Heart right ventricle (tissue), 16 donors: ENCODE results near the gene TAGAP. TPM values are rescaled to one million over a fixed set of nuclear protein-coding genes. Genes with fewer than 3 reads are reported as not detected.

Experiments used
- ATAC-seq, 8 donors: fragments of 200-7000 bp; cut with Tn5 transposase; one replicate each; pipeline ENCODE4 v1.9.1; 2020; ENCODE audit warnings: mild to moderate bottlenecking in 8 of 8, moderate library complexity in 8 of 8, moderate number of reproducible peaks in 1 of 8
- DNase-seq, 2 donors: peaks; one replicate each; pipeline ENCODE4 v3.0.0-alpha.2; 2020
- H3K27ac ChIP-seq, 10 donors: fragments of 200-600 bp; sonication (generic) in 2 of 10; one replicate each; pipeline versions ENCODE4 v1.5.0 to v1.8.0; 2020 to 2022; ENCODE audit warnings: mild to moderate bottlenecking in 3 of 10
- H3K27me3 ChIP-seq, 7 donors: fragments of 200-600 bp; one replicate each; pipeline ENCODE4 v1.8.0; 2021 to 2022; ENCODE audit warnings: mild to moderate bottlenecking in 2 of 7
- H3K36me3 ChIP-seq, 9 donors: fragments of 200-600 bp; sonication (generic) in 1 of 9; one replicate each; pipeline versions ENCODE4 v1.5.0 to v1.8.0; 2020 to 2022; ENCODE audit warnings: mild to moderate bottlenecking in 2 of 9
- H3K4me1 ChIP-seq, 9 donors: fragments of 200-600 bp; sonication (generic) in 1 of 9; one replicate each; pipeline versions ENCODE4 v1.5.0 to v1.8.0; 2020 to 2022; ENCODE audit warnings: mild to moderate bottlenecking in 4 of 9
- H3K4me3 ChIP-seq, 10 donors: fragments of 200-600 bp; sonication (generic) in 2 of 10; one replicate each; pipeline versions ENCODE4 v1.5.0 to v1.8.0; 2020 to 2022; ENCODE audit warnings: mild to moderate bottlenecking in 7 of 10, moderate library complexity in 2 of 10
- H3K9me3 ChIP-seq, 11 donors: fragments of 200-600 bp in 10 of 11; sonication (generic) in 2 of 11; one replicate each; pipeline versions ENCODE4 v1.5.0 to v1.8.0; 2013 to 2022; ENCODE audit warnings: mild to moderate bottlenecking in 2 of 11, control low read depth in 1 of 11, moderate library complexity in 1 of 11
- WGBS, 2 donors: extraction: QIAGEN DNeasy Blood & Tissue Kit; methylation state at CpG; one replicate each; pipeline ENCODE4 v1.1.7; 2013; ENCODE audit warnings: inconsistent platforms in 1 of 2; 5-methylcytosine and 5-hydroxymethylcytosine counted together
- intact Hi-C, 10 donors: fragments of 100-400 bp; cut with DNase I; formaldehyde crosslinking; loops; one replicate each; pipeline versions ENCODE4 v1.11.1 to v1.14.2; 2022
- long read RNA-seq, 3 donors: library from polyadenylated mRNA; unstranded; transcript quantifications; one replicate each; pipeline ENCODE4 v2.0.0, GENCODE V29; 2020 to 2021
- polyA plus RNA-seq, 2 donors: library from polyadenylated mRNA; stranded (reverse); fragments of 200-250 nt; gene quantifications; one replicate each; pipeline ENCODE4 v1.2.3, GENCODE V29; 2013
- total RNA-seq, 10 donors: library from RNA; stranded (reverse); fragmentation: NEBNext Ultra II Directional in 3 of 10; extraction: Animal tissue kit (Norgen Biotek cat#: 25700) in 3 of 10; gene quantifications; one replicate each; pipeline versions ENCODE4 v1.2.1 to v1.2.4, GENCODE V29; 2021 to 2023
- TF ChIP-seq, protein P1 (sequence below), 9 donors: fragments of 200-600 bp; sonication (generic) in 2 of 9; IDR thresholded peaks; one replicate each; pipeline versions ENCODE4 v1.5.0 to v1.8.0; 2021 to 2022; ENCODE audit warnings: antibody characterized with exemption in 9 of 9, mild to moderate bottlenecking in 5 of 9, moderate library complexity in 1 of 9
- donor health status: Arrhythmogenic right ventricular cardiomyopathy.
- donor health status: ischemic (EF 13 %, LVEDD 7.1; RV severe dilation, severe dysfunction).
- donor health status: healthy with polysubstance abuse.
- donor health status: DM: no; HTN: yes; CAD: no.
- donor health status: DM: no; HTN: no; CAD: no.
- donor health status: ischemic (EF 25% LVEDD 6.9; RV normal size, moderate dysfunction).
- donor health status: ischemic (EF 25% LVEDD 5.7; RV mildly dilated, moderate dysfunction).
- donor health status: healthy.
- donor health status: DM: yes; HTN: yes; CAD: no.
- donor health status: Ischemic cardiomyopathy.
- donor health status: ischemic (EF 35%, LVEDD 5.7; RV mildly dilated, moderate dysfunction).
- donor health status: nonischemic (EF 11% LVEDD 7.7; RV severe dilation, severe dysfunction).
- donor health status: DM: yes; HTN: yes; CAD: no.
- donor health status: PGD.
- donor health status: ischemic (EF 29% LVEDD 5.4; RV normal size, mild dysfunction).
- donor health status: nonischemic (EF 23%, LVEDD 6.1; RV moderate dilation, normal function).

Gene TAGAP, protein sequence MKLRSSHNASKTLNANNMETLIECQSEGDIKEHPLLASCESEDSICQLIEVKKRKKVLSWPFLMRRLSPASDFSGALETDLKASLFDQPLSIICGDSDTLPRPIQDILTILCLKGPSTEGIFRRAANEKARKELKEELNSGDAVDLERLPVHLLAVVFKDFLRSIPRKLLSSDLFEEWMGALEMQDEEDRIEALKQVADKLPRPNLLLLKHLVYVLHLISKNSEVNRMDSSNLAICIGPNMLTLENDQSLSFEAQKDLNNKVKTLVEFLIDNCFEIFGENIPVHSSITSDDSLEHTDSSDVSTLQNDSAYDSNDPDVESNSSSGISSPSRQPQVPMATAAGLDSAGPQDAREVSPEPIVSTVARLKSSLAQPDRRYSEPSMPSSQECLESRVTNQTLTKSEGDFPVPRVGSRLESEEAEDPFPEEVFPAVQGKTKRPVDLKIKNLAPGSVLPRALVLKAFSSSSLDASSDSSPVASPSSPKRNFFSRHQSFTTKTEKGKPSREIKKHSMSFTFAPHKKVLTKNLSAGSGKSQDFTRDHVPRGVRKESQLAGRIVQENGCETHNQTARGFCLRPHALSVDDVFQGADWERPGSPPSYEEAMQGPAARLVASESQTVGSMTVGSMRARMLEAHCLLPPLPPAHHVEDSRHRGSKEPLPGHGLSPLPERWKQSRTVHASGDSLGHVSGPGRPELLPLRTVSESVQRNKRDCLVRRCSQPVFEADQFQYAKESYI
- 1 to 10 TPM in 5 of 10 donors, under 1 TPM in 5; 0.45 to 6.5 (median 0.98) TPM for total RNA-seq
- under 1 TPM; 0.28 to 0.37 TPM for polyA plus RNA-seq
- long read RNA-seq, donor 1, partial matches to known transcripts, result 1 of 1 reads
- long read RNA-seq, donor 1, other reads (novel, unspliced or antisense), result 0 of 1 reads
- long read RNA-seq, donor 2, result 0 reads
- long read RNA-seq, donor 3, partial matches to known transcripts, result 0 of 1 reads
- long read RNA-seq, donor 3, other reads (novel, unspliced or antisense), result 0 of 1 reads

DNA sequence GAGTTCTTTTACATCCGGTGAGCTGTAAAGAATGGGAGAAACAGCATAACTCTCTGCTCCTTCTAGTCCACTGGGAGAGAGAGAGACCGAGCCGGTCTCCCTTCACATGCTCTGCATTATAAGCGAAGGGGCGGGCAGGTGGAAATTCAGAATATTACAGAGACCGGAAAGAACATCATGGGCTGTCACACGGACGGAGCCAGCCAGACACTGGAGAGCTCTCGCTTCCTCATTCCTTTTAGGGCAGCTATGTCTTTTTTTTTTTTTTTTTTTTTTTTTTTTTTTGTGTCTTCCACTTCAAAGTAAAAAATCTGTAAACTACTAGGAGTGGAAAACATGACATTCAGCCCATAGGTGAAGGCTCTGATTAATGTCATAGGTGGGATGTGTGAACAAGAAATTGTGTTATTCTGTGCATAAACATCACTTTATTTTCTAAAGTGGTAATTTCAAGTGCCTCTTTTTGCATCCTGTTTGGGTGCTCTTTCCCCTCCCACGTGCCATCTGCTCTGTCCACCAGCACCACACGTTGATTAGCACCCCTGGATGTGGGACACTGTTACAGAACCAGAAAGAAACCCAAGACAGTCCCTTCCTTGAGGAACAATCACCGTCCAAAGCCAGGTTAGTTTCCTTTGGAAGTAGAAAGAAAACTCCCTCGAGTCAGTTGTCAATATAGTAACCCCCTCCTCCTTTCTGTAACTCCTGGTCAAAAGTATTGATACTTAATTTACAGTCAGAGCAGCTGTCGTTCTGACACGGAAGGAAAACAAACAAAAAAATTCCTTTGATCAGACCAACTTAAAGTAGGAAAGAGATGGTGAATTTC lies at the start of gene TAGAP:
Gene TAGAP (minus strand): TSS at position 93 of the 829 bp plus-strand sequence. CDS start 845 bp downstream, outside the sequence.
- Histone ChIP-seq H3K4me3 (peak within 1 kb of the TSS in 7 of 10 donors; percentile 10 to 66 (median 33)), H3K27ac (peak within 1 kb of the TSS in 5 of 10 donors; percentile 17 to 90 (median 32)), H3K27me3 (no peaks in the 10 kb centered on the region), H3K9me3 (no peaks in the 10 kb centered on the region), H3K36me3 (peaks cover 0 to 22% (median 0%) of the 10 kb centered on the region in 9 donors), H3K4me1 (peaks cover 0 to 32% (median 7%) of the 10 kb centered on the region in 9 donors)
- TF ChIP-seq, protein P1, sequence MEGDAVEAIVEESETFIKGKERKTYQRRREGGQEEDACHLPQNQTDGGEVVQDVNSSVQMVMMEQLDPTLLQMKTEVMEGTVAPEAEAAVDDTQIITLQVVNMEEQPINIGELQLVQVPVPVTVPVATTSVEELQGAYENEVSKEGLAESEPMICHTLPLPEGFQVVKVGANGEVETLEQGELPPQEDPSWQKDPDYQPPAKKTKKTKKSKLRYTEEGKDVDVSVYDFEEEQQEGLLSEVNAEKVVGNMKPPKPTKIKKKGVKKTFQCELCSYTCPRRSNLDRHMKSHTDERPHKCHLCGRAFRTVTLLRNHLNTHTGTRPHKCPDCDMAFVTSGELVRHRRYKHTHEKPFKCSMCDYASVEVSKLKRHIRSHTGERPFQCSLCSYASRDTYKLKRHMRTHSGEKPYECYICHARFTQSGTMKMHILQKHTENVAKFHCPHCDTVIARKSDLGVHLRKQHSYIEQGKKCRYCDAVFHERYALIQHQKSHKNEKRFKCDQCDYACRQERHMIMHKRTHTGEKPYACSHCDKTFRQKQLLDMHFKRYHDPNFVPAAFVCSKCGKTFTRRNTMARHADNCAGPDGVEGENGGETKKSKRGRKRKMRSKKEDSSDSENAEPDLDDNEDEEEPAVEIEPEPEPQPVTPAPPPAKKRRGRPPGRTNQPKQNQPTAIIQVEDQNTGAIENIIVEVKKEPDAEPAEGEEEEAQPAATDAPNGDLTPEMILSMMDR (IDR thresholded peaks at IDR 0.05), result no peak
- DNase-seq (peak; percentile 49 to 55), ATAC-seq (peak in 7 of 8 donors; percentile 62 to 78 (median 76))
- 32 to 40% methylated on average over 15 of the region's 15 CpGs for WGBS, 2 donors
- intact Hi-C loops, result loop anchor here in 6 of 10 donors (5.0 to 10.0 kb wide), 5 partner anchors 57 to 92 kb away; no protein-coding TSS in a partner anchor

DNA sequence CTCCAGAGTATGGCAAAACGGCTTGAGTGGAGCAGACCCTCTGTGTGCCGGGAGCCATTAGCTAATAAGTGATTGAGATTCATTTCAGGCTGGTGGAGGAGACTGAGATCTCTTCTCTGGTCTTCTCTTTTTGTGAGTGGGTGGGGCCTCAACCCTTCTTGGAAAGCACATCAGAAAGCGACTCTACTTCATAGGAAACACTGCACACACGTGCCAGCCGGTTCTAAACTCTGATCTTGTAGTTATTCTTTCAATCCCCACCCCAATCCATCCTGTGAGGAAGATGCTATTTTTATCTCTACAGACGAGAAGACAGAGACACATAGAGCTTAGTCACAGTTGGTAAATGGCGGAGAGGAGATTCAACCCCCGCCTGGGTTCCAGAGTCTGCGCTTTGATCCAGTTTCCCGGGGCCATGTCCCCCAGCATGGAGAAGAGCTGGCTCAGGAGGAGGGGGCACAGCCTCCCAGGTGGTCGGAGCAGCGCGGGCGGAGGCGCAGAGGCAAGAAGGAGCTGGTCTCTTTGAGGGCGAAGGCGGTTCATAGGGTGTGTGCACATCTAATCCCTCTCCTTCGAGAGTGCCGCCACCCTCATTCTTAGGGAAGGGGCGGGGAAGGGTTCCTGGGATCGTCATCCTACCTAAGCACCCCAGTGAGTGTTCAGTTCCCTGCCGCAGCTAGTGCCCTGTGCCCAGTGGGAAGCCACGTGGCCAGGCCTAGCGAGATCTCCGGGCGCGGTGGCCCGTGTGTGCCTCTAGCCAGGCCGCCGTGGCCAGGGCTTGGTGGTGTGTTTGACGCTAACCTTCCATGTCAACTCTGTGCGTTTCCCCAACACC lies 49.0 kb upstream of the TAGAP start:
- intact Hi-C loops, result no loop called here
- Histone ChIP-seq H3K4me3 (no peak overlapping the region), H3K9me3 (no peaks in the 10 kb centered on the region), H3K27ac (peak overlapping the region in 1 of 10 donors; percentile 57), H3K4me1 (peaks cover 0 to 16% (median 0%) of the 10 kb centered on the region in 9 donors), H3K36me3 (no peaks in the 10 kb centered on the region), H3K27me3 (peaks cover 0 to 6% (median 0%) of the 10 kb centered on the region in 7 donors)
- ATAC-seq (no peak), DNase-seq (no peak)
- TF ChIP-seq, protein P1 (IDR thresholded peaks at IDR 0.05), result no peak
- 86 to 89% methylated on average over 32 of the region's 32 CpGs for WGBS, 2 donors

DNA sequence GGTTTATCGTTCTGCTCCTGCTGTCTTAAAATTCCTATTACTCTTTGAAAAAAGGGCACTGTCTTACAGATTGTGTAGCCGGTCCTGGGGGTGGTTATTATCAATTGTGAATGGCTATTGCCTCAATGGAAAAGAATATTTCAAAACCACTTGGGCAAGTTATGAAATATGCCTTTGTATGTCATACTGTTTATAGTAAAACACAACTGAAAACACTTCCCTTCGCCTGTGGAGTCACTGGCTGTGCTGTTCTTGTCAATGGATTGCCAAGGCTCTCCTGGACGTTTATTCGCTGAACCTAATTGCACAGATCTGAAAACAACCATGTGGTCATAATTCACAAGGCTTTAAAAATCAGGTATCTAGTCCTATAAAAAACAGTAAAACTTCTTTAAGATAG lies 47.8 kb upstream of the TAGAP start:
- DNase-seq, result no peak
- TF ChIP-seq, protein P1 (IDR thresholded peaks at IDR 0.05), result no peak
- no peaks in the 10 kb centered on the region for H3K36me3 ChIP-seq
- H3K27ac ChIP-seq, result peak overlapping the region in 1 of 10 donors; percentile 57
- peaks cover 0 to 6% (median 0%) of the 10 kb centered on the region in 7 donors for H3K27me3 ChIP-seq
- H3K4me3 ChIP-seq, result no peak overlapping the region
- no peak for ATAC-seq
- intact Hi-C loops, result no loop called here
- WGBS, 2 donors, result 79 to 89% methylated on average over 5 of the region's 5 CpGs
- no peaks in the 10 kb centered on the region for H3K9me3 ChIP-seq
- peaks cover 0 to 8% (median 0%) of the 10 kb centered on the region in 9 donors for H3K4me1 ChIP-seq
